Duodenal mucosa (tissue), 2 donors: ENCODE data around the gene PTPRN2.
"Not testable (repeated sequence)": the region's sequence is repeated elsewhere in the genome, so short reads cannot be mapped to it uniquely, and the experiment has no call there.

ENCODE experiments used
- H3K27ac ChIP-seq: one replicate; pipeline ENCODE4 v1.7.0; 2013; ENCODE audit warnings: low read depth, low read length
- H3K27me3 ChIP-seq, 2 donors: one replicate each; pipeline ENCODE4 v1.7.0; 2013; ENCODE audit warnings: low read length in 2 of 2, control low read depth in 1 of 2; ENCODE audit not compliant: insufficient read depth in 2 of 2, control insufficient read depth in 1 of 2
- H3K36me3 ChIP-seq, 2 donors: one replicate each; pipeline ENCODE4 v1.7.0; 2013; ENCODE audit warnings: low read length in 2 of 2, control low read depth in 1 of 2; ENCODE audit not compliant: insufficient read depth in 2 of 2, control insufficient read depth in 1 of 2
- H3K4me1 ChIP-seq, 2 donors: one replicate each; pipeline ENCODE4 v1.7.0; 2013; ENCODE audit warnings: low read length in 2 of 2, control low read depth in 1 of 2; ENCODE audit not compliant: insufficient read depth in 2 of 2, control insufficient read depth in 1 of 2
- H3K4me3 ChIP-seq, 2 donors: one replicate each; pipeline ENCODE4 v1.7.0; 2013; ENCODE audit warnings: low read length in 2 of 2, low read depth in 1 of 2
- H3K9ac ChIP-seq, 2 donors: one replicate each; pipeline ENCODE4 v1.7.0; 2013; ENCODE audit warnings: low read length in 2 of 2, low read depth in 1 of 2
- H3K9me3 ChIP-seq, 2 donors: one replicate each; pipeline ENCODE4 v1.7.0; 2013; ENCODE audit warnings: low read length in 2 of 2, control low read depth in 1 of 2; ENCODE audit not compliant: control insufficient read depth in 1 of 2

Gene PTPRN2

GRCh38 chr7:157983502-157984422 is 603.9 kb downstream of the PTPRN2 start:
- H3K4me3 ChIP-seq = no peak overlapping the region
- H3K27me3 ChIP-seq = no peaks in the 10 kb centered on the region
- H3K36me3 ChIP-seq = no peaks in the 10 kb centered on the region
- H3K9ac ChIP-seq = no peak overlapping the region
- no peaks in the 10 kb centered on the region for H3K4me1 ChIP-seq
- H3K27ac ChIP-seq = no peak overlapping the region
- no peaks in the 10 kb centered on the region for H3K9me3 ChIP-seq

- no peak overlapping the region for H3K9ac ChIP-seq
- H3K9me3 ChIP-seq = no peaks in the 10 kb centered on the region
- H3K4me3 ChIP-seq = no peak overlapping the region
- H3K27ac ChIP-seq = no peak overlapping the region
- no peaks in the 10 kb centered on the region for H3K4me1 ChIP-seq
- H3K36me3 ChIP-seq = no peaks in the 10 kb centered on the region
- no peaks in the 10 kb centered on the region for H3K27me3 ChIP-seq
Observed at GRCh38 chr7:157981778-157982177, 605.8 kb downstream of the PTPRN2 start.

- H3K27me3 ChIP-seq = no peaks in the 10 kb centered on the region
Observed at GRCh38 chr7:157980774-157981173, 606.8 kb downstream of the PTPRN2 start.

GRCh38 chr7:157980341-157980731 is 607.3 kb downstream of the PTPRN2 start:
- not testable (repeated sequence) for H3K9me3 ChIP-seq, H3K4me3 ChIP-seq, H3K27me3 ChIP-seq, H3K9ac ChIP-seq, H3K36me3 ChIP-seq, H3K27ac ChIP-seq, H3K4me1 ChIP-seq

More at GRCh38 chr7:157980774-157981173, 606.8 kb downstream of the PTPRN2 start:
- H3K4me1 ChIP-seq = no peaks in the 10 kb centered on the region
- H3K9me3 ChIP-seq = no peaks in the 10 kb centered on the region
- no peak overlapping the region for H3K9ac ChIP-seq
- no peak overlapping the region for H3K4me3 ChIP-seq
- H3K36me3 ChIP-seq = no peaks in the 10 kb centered on the region
- no peak overlapping the region for H3K27ac ChIP-seq

- Histone ChIP-seq H3K9ac (no peak overlapping the region), H3K9me3 (peaks cover 0 to 4% of the 10 kb centered on the region in 2 donors), H3K27ac (no peak overlapping the region), H3K4me3 (no peak overlapping the region), H3K36me3 (no peaks in the 10 kb centered on the region), H3K27me3 (no peaks in the 10 kb centered on the region), H3K4me1 (no peaks in the 10 kb centered on the region)
Observed at GRCh38 chr7:157979636-157980340, 607.8 kb downstream of the PTPRN2 start.

- Histone ChIP-seq H3K4me3 (no peak overlapping the region), H3K9me3 (peaks cover 6 to 14% of the 10 kb centered on the region in 2 donors), H3K9ac (no peak overlapping the region), H3K4me1 (no peaks in the 10 kb centered on the region), H3K27me3 (no peaks in the 10 kb centered on the region), H3K36me3 (no peaks in the 10 kb centered on the region), H3K27ac (no peak overlapping the region)
Observed at GRCh38 chr7:157978766-157979165, 608.9 kb downstream of the PTPRN2 start.

- no peaks in the 10 kb centered on the region for H3K4me1 ChIP-seq
- H3K27ac ChIP-seq = no peak overlapping the region
- no peak overlapping the region for H3K4me3 ChIP-seq
- no peaks in the 10 kb centered on the region for H3K27me3 ChIP-seq
- H3K36me3 ChIP-seq = no peaks in the 10 kb centered on the region
- peaks cover 14 to 15% of the 10 kb centered on the region in 2 donors for H3K9me3 ChIP-seq
- H3K9ac ChIP-seq = no peak overlapping the region
Observed at GRCh38 chr7:157977717-157978496, 609.7 kb downstream of the PTPRN2 start.

GRCh38 chr7:157977306-157977705 is 610.3 kb downstream of the PTPRN2 start:
- Histone ChIP-seq H3K4me3 (no peak overlapping the region), H3K36me3 (no peaks in the 10 kb centered on the region), H3K27ac (no peak overlapping the region), H3K4me1 (no peaks in the 10 kb centered on the region), H3K9me3 (peaks cover 17 to 19% of the 10 kb centered on the region in 2 donors), H3K27me3 (no peaks in the 10 kb centered on the region), H3K9ac (no peak overlapping the region)

GRCh38 chr7:157976406-157976805 is 611.2 kb downstream of the PTPRN2 start:
- no peak overlapping the region for H3K4me3 ChIP-seq
- H3K27ac ChIP-seq = no peak overlapping the region
- no peaks in the 10 kb centered on the region for H3K27me3 ChIP-seq
- peaks cover 17 to 19% of the 10 kb centered on the region in 2 donors for H3K9me3 ChIP-seq
- no peaks in the 10 kb centered on the region for H3K36me3 ChIP-seq
- H3K9ac ChIP-seq = no peak overlapping the region
- H3K4me1 ChIP-seq = no peaks in the 10 kb centered on the region
